Panc1 (cell line): ENCODE data around the gene ZNF883.
"Not testable (repeated sequence)": the region's sequence is repeated elsewhere in the genome, so short reads cannot be mapped to it uniquely, and the experiment has no call there.

Source experiments
- POLR2AphosphoS5 ChIP-seq: IDR thresholded peaks from 2 replicates; pipeline ENCODE4 v1.6.1; 2012; ENCODE audit warnings: mild to moderate bottlenecking, low read depth, low read length, moderate library complexity
- SIN3A ChIP-seq: IDR thresholded peaks from 2 replicates; pipeline ENCODE4 v1.6.1; 2012; ENCODE audit warnings: low read depth, mild to moderate bottlenecking, low read length, moderate library complexity, borderline replicate concordance; ENCODE audit not compliant: insufficient read depth
- TF ChIP-seq, protein P1 (sequence below), 2 experiments: IDR thresholded peaks; 2 replicates each; pipeline ENCODE4 v1.6.1; 2011 to 2012; ENCODE audit warnings: low read depth in 2 of 2, control low read depth in 1 of 2, low read length in 1 of 2, mild to moderate bottlenecking in 1 of 2, moderate library complexity in 1 of 2; ENCODE audit not compliant: insufficient read depth in 1 of 2

DNA sequence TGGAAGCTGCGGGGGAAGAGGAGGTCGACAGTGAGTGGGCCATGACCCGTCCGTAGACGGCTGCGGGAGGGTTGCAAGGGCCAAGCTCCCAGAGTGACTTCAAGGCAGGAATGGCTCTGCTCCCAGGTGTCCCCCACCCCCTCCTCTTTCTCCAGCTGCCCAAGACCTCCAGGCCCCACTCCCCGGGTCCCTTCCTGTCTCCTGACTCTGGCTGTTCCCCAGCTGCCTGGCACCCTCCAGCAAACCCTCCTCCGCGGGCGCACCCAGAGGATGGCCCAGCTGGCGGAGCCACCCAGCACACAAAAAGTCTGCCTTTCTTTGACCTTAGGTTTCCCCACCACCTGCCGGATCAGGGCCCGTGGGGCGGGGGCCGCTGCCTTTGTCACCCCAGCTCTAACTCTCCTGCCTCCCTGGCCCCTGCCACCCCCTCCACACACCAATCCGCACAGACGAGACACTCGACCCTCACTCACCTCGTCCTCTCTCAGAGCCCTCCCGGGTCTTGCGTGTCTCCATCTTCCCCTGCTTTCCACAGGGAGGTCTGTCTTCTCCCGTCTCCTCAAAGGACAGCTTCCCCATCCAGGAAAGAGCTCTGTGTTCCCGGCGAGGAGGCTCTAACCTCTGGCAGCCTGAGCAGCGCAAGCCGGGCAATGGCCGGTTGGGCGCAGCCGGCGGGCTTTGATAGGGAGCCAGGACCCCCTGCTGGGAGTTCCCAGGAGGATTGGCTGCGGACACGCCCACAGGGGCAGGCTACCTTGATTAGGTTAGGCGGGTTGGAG lies 49.3 kb upstream of the ZNF883 start:
- TF ChIP-seq, protein P1, sequence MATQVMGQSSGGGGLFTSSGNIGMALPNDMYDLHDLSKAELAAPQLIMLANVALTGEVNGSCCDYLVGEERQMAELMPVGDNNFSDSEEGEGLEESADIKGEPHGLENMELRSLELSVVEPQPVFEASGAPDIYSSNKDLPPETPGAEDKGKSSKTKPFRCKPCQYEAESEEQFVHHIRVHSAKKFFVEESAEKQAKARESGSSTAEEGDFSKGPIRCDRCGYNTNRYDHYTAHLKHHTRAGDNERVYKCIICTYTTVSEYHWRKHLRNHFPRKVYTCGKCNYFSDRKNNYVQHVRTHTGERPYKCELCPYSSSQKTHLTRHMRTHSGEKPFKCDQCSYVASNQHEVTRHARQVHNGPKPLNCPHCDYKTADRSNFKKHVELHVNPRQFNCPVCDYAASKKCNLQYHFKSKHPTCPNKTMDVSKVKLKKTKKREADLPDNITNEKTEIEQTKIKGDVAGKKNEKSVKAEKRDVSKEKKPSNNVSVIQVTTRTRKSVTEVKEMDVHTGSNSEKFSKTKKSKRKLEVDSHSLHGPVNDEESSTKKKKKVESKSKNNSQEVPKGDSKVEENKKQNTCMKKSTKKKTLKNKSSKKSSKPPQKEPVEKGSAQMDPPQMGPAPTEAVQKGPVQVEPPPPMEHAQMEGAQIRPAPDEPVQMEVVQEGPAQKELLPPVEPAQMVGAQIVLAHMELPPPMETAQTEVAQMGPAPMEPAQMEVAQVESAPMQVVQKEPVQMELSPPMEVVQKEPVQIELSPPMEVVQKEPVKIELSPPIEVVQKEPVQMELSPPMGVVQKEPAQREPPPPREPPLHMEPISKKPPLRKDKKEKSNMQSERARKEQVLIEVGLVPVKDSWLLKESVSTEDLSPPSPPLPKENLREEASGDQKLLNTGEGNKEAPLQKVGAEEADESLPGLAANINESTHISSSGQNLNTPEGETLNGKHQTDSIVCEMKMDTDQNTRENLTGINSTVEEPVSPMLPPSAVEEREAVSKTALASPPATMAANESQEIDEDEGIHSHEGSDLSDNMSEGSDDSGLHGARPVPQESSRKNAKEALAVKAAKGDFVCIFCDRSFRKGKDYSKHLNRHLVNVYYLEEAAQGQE (IDR thresholded peaks at IDR 0.05; ENCODE audit: insufficient read depth in 1 of 2, low read depth in 2 of 2, low read length in 1 of 2): not testable (repeated sequence)
- not testable (repeated sequence) for TF ChIP-seq POLR2AphosphoS5, SIN3A
